ENCODE measurements around the gene SMURF2.

SMURF2 gene

GRCh38 chr17:64546716-64547115 lies 115.4 kb downstream of the SMURF2 start:
- Histone ChIP-seq H3K4me1 (ENCODE audit: insufficient read depth, low read length) (peaks cover 12% of the 10 kb centered on the region; the same call in 1 of the 2 replicates), H3K4me3 (ENCODE audit: low read length) (no peak overlapping the region), H3K27me3 (ENCODE audit: insufficient read depth, low read length) (no peaks in the 10 kb centered on the region), H3K9ac (ENCODE audit: low read depth, low read length) (no peak overlapping the region), H3K27ac (ENCODE audit: low read length) (no peak overlapping the region), H3K36me3 (ENCODE audit: insufficient read depth, low read depth, low read length) (peaks cover 49% of the 10 kb centered on the region), H3K9me3 (ENCODE audit: insufficient read depth, low read depth, low read length) (no peaks in the 10 kb centered on the region)

- Histone ChIP-seq H3K27me3 (ENCODE audit: insufficient read depth, low read length) (no peaks in the 10 kb centered on the region), H3K36me3 (ENCODE audit: insufficient read depth, low read depth, low read length) (peaks cover 54% of the 10 kb centered on the region), H3K9ac (ENCODE audit: low read depth, low read length) (no peak overlapping the region)
These were observed 117.4 kb downstream of the SMURF2 start for GRCh38 chr17:64544742-64545141.

DNA sequence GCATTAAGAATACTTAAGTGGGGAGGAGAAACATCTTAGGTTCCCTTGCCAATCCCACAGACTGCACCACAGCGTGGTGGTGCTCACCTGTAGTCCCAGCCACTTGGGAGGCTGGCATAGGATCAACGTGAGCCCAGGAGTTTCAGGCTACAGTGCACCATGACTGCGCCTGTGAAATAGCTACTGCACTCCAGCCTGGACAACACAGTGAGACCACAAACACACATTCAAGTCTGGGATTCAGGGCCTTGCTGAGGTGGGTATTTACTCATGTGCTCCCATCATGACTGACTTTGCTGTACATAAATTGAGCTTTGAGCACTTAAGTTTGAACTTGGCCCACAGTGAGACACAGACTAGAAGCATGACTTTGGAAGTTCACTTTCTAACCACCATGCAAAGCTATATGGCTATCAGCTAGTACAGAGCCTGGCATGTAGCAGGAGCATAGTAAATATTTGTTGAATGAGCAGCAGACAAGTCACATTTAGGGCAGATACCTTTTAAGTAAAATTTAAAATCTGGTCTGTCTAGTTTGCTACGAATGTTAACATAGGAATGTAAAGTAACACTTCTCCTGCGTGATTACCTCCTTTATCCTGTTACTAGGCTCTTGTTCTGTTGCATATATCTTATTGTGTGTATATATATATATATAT lies 121.9 kb downstream of the SMURF2 start:
- H3K9ac ChIP-seq (ENCODE audit: low read depth, low read length), result no peak overlapping the region
- H3K27ac ChIP-seq (ENCODE audit: low read length), result no peak overlapping the region
- no peaks in the 10 kb centered on the region for H3K4me1 ChIP-seq (ENCODE audit: insufficient read depth, low read length)
- no peaks in the 10 kb centered on the region for H3K9me3 ChIP-seq (ENCODE audit: insufficient read depth, low read depth, low read length)
- peaks cover 80% of the 10 kb centered on the region for H3K36me3 ChIP-seq (ENCODE audit: insufficient read depth, low read depth, low read length)
- no peak overlapping the region for H3K4me3 ChIP-seq (ENCODE audit: low read length)
- H3K27me3 ChIP-seq (ENCODE audit: insufficient read depth, low read length), result no peaks in the 10 kb centered on the region

More at GRCh38 chr17:64544742-64545141, 117.4 kb downstream of the SMURF2 start:
- Histone ChIP-seq H3K4me1 (ENCODE audit: insufficient read depth, low read length) (peaks cover 12% of the 10 kb centered on the region; the same call in 1 of the 2 replicates), H3K27ac (ENCODE audit: low read length) (no peak overlapping the region), H3K4me3 (ENCODE audit: low read length) (no peak overlapping the region), H3K9me3 (ENCODE audit: insufficient read depth, low read depth, low read length) (no peaks in the 10 kb centered on the region)

GRCh38 chr17:64538508-64539130 lies 123.5 kb downstream of the SMURF2 start:
- Histone ChIP-seq H3K36me3 (ENCODE audit: insufficient read depth, low read depth, low read length) (peaks cover 80% of the 10 kb centered on the region), H3K4me3 (ENCODE audit: low read length) (no peak overlapping the region), H3K27ac (ENCODE audit: low read length) (no peak overlapping the region), H3K4me1 (ENCODE audit: insufficient read depth, low read length) (no peaks in the 10 kb centered on the region), H3K9ac (ENCODE audit: low read depth, low read length) (no peak overlapping the region), H3K27me3 (ENCODE audit: insufficient read depth, low read length) (no peaks in the 10 kb centered on the region), H3K9me3 (ENCODE audit: insufficient read depth, low read depth, low read length) (no peaks in the 10 kb centered on the region)

DNA sequence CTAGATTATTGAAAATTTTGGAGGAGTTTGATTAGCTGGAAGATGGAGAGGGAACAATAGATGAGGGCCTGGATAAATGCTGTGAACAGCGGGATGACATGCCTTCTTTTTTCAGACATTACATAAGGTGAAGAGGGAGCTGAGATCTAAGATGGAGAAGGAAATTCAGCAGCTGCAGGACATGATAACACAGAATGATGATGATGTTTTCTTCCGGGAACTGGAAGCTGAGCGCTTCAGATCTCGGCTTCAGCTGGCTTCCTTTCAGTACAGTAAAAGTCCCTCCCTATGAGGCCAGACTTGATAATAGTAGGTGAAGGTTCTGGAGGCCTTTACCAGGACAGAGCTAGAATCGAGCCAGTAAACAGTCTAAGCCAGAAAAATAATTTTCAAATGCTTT lies 124.6 kb downstream of the SMURF2 start:
- H3K36me3 ChIP-seq (ENCODE audit: insufficient read depth, low read depth, low read length), result peaks cover 89% of the 10 kb centered on the region
- no peak overlapping the region for H3K9ac ChIP-seq (ENCODE audit: low read depth, low read length)
- no peaks in the 10 kb centered on the region for H3K9me3 ChIP-seq (ENCODE audit: insufficient read depth, low read depth, low read length)
- H3K27ac ChIP-seq (ENCODE audit: low read length), result no peak overlapping the region
- no peaks in the 10 kb centered on the region for H3K4me1 ChIP-seq (ENCODE audit: insufficient read depth, low read length)
- H3K27me3 ChIP-seq (ENCODE audit: insufficient read depth, low read length), result no peaks in the 10 kb centered on the region
- no peak overlapping the region for H3K4me3 ChIP-seq (ENCODE audit: low read length)

DNA sequence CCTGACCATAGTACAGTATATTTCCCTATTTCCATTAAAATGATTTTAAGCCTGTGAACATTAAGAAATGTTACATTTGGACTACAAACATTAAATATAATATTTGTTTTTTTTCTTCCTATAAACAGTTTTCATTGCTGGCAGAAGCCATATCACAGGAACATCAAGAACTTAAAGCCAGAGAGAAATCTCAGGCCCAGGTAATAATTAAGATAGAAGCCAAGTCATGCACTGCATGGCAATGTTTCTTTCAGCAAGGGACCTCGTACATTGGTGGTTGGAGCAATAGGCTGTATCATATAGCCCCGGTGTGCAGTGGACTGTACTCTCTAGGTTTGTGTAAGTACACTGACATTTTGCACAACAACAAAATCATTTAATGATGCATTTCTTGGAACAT lies 125.2 kb downstream of the SMURF2 start:
- Histone ChIP-seq H3K9me3 (ENCODE audit: insufficient read depth, low read depth, low read length) (no peaks in the 10 kb centered on the region), H3K36me3 (ENCODE audit: insufficient read depth, low read depth, low read length) (peaks cover 89% of the 10 kb centered on the region), H3K4me3 (ENCODE audit: low read length) (no peak overlapping the region), H3K9ac (ENCODE audit: low read depth, low read length) (no peak overlapping the region), H3K27ac (ENCODE audit: low read length) (no peak overlapping the region), H3K4me1 (ENCODE audit: insufficient read depth, low read length) (no peaks in the 10 kb centered on the region), H3K27me3 (ENCODE audit: insufficient read depth, low read length) (no peaks in the 10 kb centered on the region)

DNA sequence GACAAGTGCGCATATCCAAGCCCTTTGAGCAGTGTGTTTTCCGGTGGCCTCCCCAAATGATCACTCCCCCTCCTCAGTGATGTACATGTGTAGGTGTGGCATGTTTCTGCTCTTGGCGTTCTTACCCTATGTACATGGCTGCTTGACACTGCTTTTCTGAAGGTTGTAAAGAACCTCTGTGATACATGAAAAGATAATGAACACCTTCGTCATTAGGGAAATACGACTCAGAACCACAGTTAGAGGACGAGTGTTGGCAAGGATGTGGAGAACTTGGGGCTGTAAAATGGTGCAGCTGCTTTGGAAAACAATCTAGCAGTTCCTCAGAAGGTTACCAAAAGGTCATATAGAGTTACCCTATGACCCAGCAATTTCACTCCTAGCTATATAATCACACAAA lies 126.8 kb downstream of the SMURF2 start:
- H3K27me3 ChIP-seq (ENCODE audit: insufficient read depth, low read length), result no peaks in the 10 kb centered on the region
- peaks cover 99% of the 10 kb centered on the region for H3K36me3 ChIP-seq (ENCODE audit: insufficient read depth, low read depth, low read length)
- no peak overlapping the region for H3K4me3 ChIP-seq (ENCODE audit: low read length)
- no peaks in the 10 kb centered on the region for H3K4me1 ChIP-seq (ENCODE audit: insufficient read depth, low read length)
- H3K9me3 ChIP-seq (ENCODE audit: insufficient read depth, low read depth, low read length), result no peaks in the 10 kb centered on the region
- H3K9ac ChIP-seq (ENCODE audit: low read depth, low read length), result no peak overlapping the region
- no peak overlapping the region for H3K27ac ChIP-seq (ENCODE audit: low read length)

DNA sequence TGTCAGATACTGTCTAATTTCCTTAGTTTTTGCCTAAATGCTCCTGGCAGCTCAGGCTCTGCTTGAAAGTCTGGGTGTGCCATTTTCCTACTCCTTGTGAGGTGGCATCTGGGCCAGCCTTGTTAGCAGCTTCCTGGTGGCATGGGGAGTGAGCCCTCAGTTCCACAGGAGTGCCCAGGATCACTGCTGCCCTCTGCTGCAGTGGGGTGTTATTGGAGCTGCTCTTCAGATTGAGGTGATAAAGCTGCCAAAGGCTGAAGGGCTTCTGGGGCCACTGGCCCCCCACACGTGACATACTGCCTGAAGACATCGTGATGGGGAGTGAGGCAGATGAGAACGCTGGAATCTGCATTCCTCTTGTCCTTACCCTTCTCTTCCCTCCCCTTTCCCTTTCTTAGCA lies 127.9 kb downstream of the SMURF2 start:
- peaks cover 100% of the 10 kb centered on the region for H3K36me3 ChIP-seq (ENCODE audit: insufficient read depth, low read depth, low read length)
- H3K27me3 ChIP-seq (ENCODE audit: insufficient read depth, low read length), result no peaks in the 10 kb centered on the region

GRCh38 chr17:64533784-64534183 lies 128.3 kb downstream of the SMURF2 start:
- Histone ChIP-seq H3K27ac (ENCODE audit: low read length) (no peak overlapping the region), H3K9me3 (ENCODE audit: insufficient read depth, low read depth, low read length) (no peaks in the 10 kb centered on the region), H3K9ac (ENCODE audit: low read depth, low read length) (no peak overlapping the region), H3K27me3 (ENCODE audit: insufficient read depth, low read length) (no peaks in the 10 kb centered on the region), H3K4me1 (ENCODE audit: insufficient read depth, low read length) (no peaks in the 10 kb centered on the region), H3K4me3 (ENCODE audit: low read length) (no peak overlapping the region), H3K36me3 (ENCODE audit: insufficient read depth, low read depth, low read length) (peaks cover 100% of the 10 kb centered on the region)

More for the DNA sequence above, 127.9 kb downstream of the SMURF2 start:
- no peak overlapping the region for H3K27ac ChIP-seq (ENCODE audit: low read length)
- no peak overlapping the region for H3K9ac ChIP-seq (ENCODE audit: low read depth, low read length)
- no peaks in the 10 kb centered on the region for H3K4me1 ChIP-seq (ENCODE audit: insufficient read depth, low read length)
- no peaks in the 10 kb centered on the region for H3K9me3 ChIP-seq (ENCODE audit: insufficient read depth, low read depth, low read length)
- H3K4me3 ChIP-seq (ENCODE audit: low read length), result no peak overlapping the region

DNA sequence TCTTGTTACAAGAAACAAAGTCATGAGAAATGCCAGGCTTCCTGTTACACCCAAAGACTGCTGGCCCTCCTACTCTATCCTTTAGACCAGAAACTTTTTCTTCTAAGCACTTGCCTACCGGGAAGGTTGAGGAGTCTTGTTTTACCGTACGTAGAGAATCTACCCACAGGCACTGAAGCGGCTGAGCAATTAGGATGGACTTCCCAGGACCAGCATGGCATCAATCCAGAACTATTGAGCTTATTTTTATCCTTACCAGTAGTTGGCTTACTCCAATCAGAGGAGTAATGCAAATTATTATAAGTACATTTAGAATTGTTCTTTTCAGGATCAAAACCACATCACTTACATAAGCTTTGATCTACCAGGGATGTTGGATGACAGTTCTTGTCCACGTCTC lies 129.7 kb downstream of the SMURF2 start:
- Histone ChIP-seq H3K36me3 (ENCODE audit: insufficient read depth, low read depth, low read length) (peaks cover 100% of the 10 kb centered on the region), H3K9me3 (ENCODE audit: insufficient read depth, low read depth, low read length) (no peaks in the 10 kb centered on the region), H3K27ac (ENCODE audit: low read length) (no peak overlapping the region), H3K4me3 (ENCODE audit: low read length) (no peak overlapping the region), H3K4me1 (ENCODE audit: insufficient read depth, low read length) (no peaks in the 10 kb centered on the region), H3K9ac (ENCODE audit: low read depth, low read length) (no peak overlapping the region), H3K27me3 (ENCODE audit: insufficient read depth, low read length) (no peaks in the 10 kb centered on the region)

- Histone ChIP-seq H3K36me3 (ENCODE audit: insufficient read depth, low read depth, low read length) (peaks cover 100% of the 10 kb centered on the region), H3K9me3 (ENCODE audit: insufficient read depth, low read depth, low read length) (no peaks in the 10 kb centered on the region), H3K4me1 (ENCODE audit: insufficient read depth, low read length) (no peaks in the 10 kb centered on the region), H3K27ac (ENCODE audit: low read length) (no peak overlapping the region), H3K9ac (ENCODE audit: low read depth, low read length) (no peak overlapping the region), H3K4me3 (ENCODE audit: low read length) (no peak overlapping the region), H3K27me3 (ENCODE audit: insufficient read depth, low read length) (no peaks in the 10 kb centered on the region)
These were observed 130.1 kb downstream of the SMURF2 start for GRCh38 chr17:64531955-64532371.

DNA sequence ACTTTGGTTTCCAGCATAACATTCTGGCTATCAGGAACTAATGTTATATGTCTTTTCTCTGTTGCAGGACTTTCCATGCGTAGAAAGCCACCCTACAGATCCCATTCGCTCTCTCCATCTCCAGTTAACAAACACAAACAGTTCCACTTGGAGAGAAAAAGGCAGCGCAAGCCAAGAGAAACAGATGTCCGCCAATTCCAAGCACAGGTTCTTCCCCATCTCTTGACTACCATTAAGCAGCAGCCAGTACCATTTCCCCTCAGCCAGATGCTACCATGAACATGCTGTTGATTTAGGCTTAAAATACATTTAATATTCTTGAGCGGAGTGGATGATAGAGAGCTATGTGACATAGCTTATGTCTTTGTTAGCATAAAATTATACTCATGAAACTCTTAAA lies 132.9 kb downstream of the SMURF2 start:
- no peak overlapping the region for H3K9ac ChIP-seq (ENCODE audit: low read depth, low read length)
- no peaks in the 10 kb centered on the region for H3K4me1 ChIP-seq (ENCODE audit: insufficient read depth, low read length)
- H3K4me3 ChIP-seq (ENCODE audit: low read length), result no peak overlapping the region
- H3K27me3 ChIP-seq (ENCODE audit: insufficient read depth, low read length), result no peaks in the 10 kb centered on the region
- no peaks in the 10 kb centered on the region for H3K9me3 ChIP-seq (ENCODE audit: insufficient read depth, low read depth, low read length)
- H3K27ac ChIP-seq (ENCODE audit: low read length), result no peak overlapping the region
- peaks cover 100% of the 10 kb centered on the region for H3K36me3 ChIP-seq (ENCODE audit: insufficient read depth, low read depth, low read length)
